Suppressor macrophage treated with lipopolysaccharide for 4 hours (primary cell): ENCODE data around the gene MBL2.

ENCODE experiments used
- DNase-seq: peaks from one replicate; pipeline ENCODE4 v3.0.0-alpha.2; 2020

MBL2 gene

GRCh38 chr10:52771534-52772445 lies 794 bp downstream of the MBL2 start:
- peak; percentile 76 for DNase-seq

DNA sequence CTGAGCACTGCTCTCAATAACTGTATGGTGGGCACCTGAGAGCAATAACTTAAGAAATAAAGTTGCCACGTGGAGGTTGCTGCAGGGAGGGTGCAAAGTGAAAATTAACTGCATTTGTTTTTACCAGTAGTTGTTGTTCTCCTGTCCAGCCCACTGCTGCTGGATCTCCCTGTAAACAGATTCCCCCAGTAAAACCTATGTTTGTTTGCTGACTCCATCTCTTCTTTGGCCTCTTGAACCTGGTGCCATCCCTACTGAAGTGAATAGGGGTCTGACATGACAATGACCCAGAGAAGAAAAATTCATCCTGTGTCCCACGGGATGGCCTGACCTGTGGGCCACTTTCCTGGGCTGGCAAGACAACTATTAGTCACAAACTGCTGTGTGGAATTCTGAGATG lies 1.7 kb downstream of the MBL2 start:
- no peak for DNase-seq

- DNase-seq, result no peak
Observed at GRCh38 chr10:52769966-52770365, 2.6 kb downstream of the MBL2 start.

- DNase-seq, result no peak
Observed at GRCh38 chr10:52768001-52768532, 4.5 kb downstream of the MBL2 start.

GRCh38 chr10:52762088-52762487 lies 10.5 kb downstream of the MBL2 start:
- no peak for DNase-seq

- DNase-seq, result no peak
Observed at GRCh38 chr10:52759154-52759553, 13.4 kb downstream of the MBL2 start.

DNA sequence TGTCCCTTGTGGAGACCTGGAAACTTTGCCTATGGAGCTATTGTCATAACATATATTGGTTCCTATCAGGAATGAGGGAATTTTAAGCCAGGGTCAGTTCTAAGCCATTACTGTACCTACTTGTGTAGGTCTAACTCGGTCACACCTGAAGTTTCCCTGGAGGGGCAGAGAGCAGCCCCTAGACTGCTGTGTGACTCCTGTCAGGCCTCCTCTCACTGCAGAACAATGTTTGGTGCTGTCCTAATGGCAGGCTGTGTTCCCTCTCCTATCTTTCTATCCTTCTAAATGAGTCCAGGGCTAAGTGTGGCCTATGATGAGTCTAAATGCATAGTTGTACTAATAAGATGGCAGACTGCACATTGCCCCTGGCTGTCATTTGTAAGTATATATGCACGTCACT lies 14.2 kb downstream of the MBL2 start:
- DNase-seq, result no peak

GRCh38 chr10:52757773-52758172 lies 14.8 kb downstream of the MBL2 start:
- DNase-seq, result no peak

- peak; percentile 73 for DNase-seq
Observed at GRCh38 chr10:52756966-52757365, 15.6 kb downstream of the MBL2 start.

DNA sequence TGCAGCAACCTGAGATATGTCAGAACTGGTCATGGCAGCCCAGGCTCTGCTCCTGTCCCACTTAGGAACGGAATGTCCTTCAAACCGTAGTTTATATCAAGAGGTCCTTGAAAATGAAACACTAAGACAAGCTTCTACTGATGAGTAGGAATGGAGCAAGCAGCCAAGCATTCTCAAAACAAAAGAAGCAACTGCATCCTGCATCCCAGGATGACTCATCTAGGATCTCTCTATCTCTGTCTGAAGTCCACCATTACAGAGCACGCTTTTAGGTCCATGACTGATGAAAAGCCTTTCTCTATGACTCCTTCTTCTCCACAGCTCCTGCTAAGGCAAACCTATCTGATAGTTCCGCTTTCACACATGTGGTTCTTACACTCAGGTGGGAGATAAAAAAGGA lies 16.3 kb downstream of the MBL2 start:
- no peak for DNase-seq

- peak; percentile 91 for DNase-seq
Observed at GRCh38 chr10:52755297-52756062, 17.1 kb downstream of the MBL2 start.

DNA sequence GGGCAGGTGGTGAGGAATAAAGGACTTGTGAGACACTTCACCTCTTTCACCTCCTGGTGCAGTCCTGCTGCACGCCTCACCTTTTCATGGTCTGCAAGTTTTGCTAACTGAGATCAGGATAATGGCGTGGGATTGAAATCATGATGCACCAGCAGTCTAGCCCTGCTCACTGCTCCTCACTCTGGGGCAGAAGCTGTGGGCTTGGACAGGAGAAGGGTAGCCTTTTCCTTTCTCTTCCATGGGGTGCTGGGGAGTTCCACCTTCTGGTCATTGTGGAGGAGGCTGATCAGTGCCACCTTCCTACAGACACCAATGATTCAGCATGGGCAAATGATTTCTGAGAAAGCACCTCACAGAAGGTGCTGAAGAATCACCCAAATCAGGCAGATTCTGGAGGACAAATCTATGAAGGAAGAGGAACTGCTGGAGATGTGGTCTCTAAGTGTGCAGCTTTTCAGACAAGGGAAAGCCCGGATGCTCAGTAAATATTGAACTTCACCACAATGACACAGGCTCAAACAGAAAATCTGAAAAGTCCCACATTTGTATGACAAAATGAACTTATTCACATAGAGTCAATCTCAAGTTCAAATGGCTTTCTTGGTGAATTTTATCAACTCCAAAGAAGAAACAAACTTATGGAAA lies 19.7 kb downstream of the MBL2 start:
- peak; percentile 61 for DNase-seq

GRCh38 chr10:52752261-52752660 lies 20.3 kb downstream of the MBL2 start:
- no peak for DNase-seq

DNA sequence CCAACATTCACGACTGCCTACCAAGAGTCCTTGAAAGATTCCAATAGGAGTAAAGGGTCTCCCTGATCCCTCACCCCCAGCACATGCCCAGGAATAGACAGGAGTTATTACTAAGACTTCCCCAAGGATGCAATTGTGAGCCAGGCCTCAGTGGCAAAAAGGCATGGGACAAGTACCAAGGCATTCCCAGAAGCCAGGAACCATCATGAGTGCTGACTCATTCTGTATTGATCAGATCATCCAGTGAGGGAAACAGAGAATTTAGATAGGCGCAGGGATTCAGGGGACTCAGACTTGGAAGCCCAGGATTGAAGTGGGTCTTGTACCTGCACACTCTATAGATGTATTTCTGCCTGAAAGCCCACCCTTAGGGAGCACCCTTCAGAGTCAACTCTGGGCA lies 21.2 kb downstream of the MBL2 start:
- DNase-seq, result no peak

- no peak for DNase-seq
Observed at GRCh38 chr10:52750629-52751028, 22.0 kb downstream of the MBL2 start.

- DNase-seq, result no peak
Observed at GRCh38 chr10:52747694-52748093, 24.9 kb downstream of the MBL2 start.

DNA sequence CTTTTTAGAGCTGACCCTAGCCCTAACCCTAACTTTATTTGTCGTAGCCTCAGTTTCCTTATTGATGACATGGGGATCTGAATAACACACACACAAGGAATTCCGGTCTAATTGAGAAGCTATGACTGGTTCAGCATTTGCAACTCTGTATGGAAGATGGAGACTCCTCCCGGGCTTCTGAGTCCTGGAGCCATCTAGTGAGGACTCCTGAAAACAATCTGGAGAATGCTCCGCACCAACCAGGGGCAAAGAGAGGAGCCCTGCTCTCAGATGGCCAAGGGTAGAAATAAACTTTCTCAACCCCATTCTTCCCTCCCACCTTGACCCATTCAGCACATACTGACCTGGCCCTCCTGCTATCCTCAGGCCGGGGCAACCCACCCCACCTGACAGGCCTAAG lies 26.4 kb downstream of the MBL2 start:
- DNase-seq, result no peak

DNA sequence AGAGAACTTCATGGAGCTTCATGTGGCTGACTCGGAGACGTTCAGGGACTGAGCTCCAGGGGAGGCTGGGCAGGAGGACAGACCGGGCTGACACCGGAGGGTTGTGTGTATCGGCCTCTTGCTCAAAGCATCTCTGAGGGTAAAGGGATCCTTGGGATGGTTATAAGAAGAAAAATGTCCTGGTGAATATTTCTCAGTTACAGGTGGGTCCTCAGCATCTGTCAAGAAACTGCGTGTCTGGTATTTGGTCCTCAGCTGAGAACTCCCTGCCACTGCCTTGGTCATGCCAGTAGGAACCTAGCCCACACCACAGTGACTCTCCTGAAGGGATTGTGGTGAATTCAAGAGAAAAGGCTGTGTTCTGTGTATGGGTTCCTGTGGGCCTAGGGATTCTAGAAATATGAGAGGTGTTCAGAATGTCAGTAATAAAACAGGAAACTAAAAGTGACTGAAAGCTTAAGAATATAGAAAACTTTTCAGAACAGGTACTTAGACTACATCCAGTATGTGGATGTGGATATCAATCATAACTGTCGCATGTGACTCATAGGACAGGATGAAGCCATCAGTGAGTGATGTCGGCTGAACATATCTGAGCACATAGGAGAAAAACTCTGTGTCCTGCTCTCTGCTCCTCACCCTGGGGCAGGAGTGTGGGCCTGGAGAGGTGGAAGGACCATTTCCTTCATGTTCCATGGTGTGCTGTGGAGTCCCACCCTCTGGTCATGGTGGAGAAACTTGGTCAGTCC lies 28.4 kb downstream of the MBL2 start:
- DNase-seq, result no peak

DNA sequence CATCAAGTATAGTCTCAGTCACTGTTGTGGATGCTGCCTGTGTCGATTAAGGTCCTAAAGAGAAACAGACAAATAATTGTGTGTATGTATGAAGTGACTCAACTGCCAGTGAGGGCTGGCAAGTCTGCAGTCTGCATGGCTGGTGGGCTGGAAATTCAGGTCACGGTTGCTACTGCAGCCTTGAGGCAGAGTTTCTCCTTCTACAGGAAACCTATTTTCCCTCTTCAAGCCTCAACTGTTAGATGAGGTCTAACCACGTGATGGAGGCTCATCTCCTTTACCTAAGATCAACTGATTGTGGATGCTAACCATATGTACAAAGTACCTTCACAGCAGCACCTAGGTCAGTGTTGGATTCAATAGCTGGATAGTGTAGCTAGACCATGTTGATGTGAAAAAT lies 29.9 kb downstream of the MBL2 start:
- no peak for DNase-seq

- DNase-seq, result no peak
Observed at GRCh38 chr10:52741851-52742250, 30.7 kb downstream of the MBL2 start.

- peak; percentile 64 for DNase-seq
Observed at GRCh38 chr10:52740913-52741675, 31.5 kb downstream of the MBL2 start.

GRCh38 chr10:52740155-52740549 lies 32.4 kb downstream of the MBL2 start:
- DNase-seq, result no peak
